Naive thymus-derived CD4-positive, alpha-beta T cell (primary cell): ENCODE data around the gene KCNJ2. TPM values are rescaled to one million over a fixed set of nuclear protein-coding genes. Genes with fewer than 3 reads are reported as not detected.

Source experiments
- ATAC-seq: fragments of 150-1000 bp; cut with Tn5 transposase; 2 replicates; pipeline ENCODE4 v1.10.0; 2021; ENCODE audit warnings: mild to moderate bottlenecking, moderate library complexity
- CTCF ChIA-PET: fragments of 350-600 bp; sonication (Branson Sonifier 250); formaldehyde crosslinking; loops from one replicate; lab custom pipeline; 2021; ENCODE audit warnings: antibody characterized with exemption; lab: Charles Lee
- POLR2A ChIA-PET: fragments of 350-600 bp; sonication (Branson Sonifier 250); formaldehyde crosslinking; loops from one replicate; lab custom pipeline; 2021; ENCODE audit warnings: antibody characterized with exemption, inconsistent platforms; lab: Charles Lee
- DNase-seq, 9 donors: peaks; one replicate each; pipeline versions ENCODE4 v3.0.0 to v3.0.0-alpha.2; 2020 to 2022; ENCODE audit warnings: mixed read lengths in 1 of 9
- H3K27ac ChIP-seq: one replicate; pipeline ENCODE4 v1.7.0; 2013; ENCODE audit warnings: mild to moderate bottlenecking, low read depth, low read length, moderate library complexity
- H3K27me3 ChIP-seq, 2 donors: one replicate each; pipeline ENCODE4 v1.7.0; 2013; ENCODE audit warnings: low read length in 2 of 2, mild to moderate bottlenecking in 2 of 2, moderate library complexity in 2 of 2; ENCODE audit not compliant: control insufficient read depth in 2 of 2, insufficient read depth in 2 of 2
- H3K36me3 ChIP-seq, 3 experiments: 1 replicate in 2 of 3; 2 replicates in 1 of 3; pipeline ENCODE4 v1.7.0; 2013; ENCODE audit warnings: low read length in 3 of 3, mild to moderate bottlenecking in 3 of 3, moderate library complexity in 1 of 3; ENCODE audit not compliant: insufficient read depth in 3 of 3, control insufficient read depth in 2 of 3
- H3K4me1 ChIP-seq, 2 donors: one replicate each; pipeline ENCODE4 v1.7.0; 2013; ENCODE audit warnings: low read length in 2 of 2, mild to moderate bottlenecking in 2 of 2, moderate library complexity in 1 of 2; ENCODE audit not compliant: control insufficient read depth in 2 of 2, insufficient read depth in 2 of 2
- H3K4me3 ChIP-seq: 2 replicates; pipeline ENCODE4 v1.7.0; 2013; ENCODE audit warnings: mild to moderate bottlenecking, low read length
- H3K9me3 ChIP-seq, 3 experiments: 1 replicate in 2 of 3; 2 replicates in 1 of 3; pipeline ENCODE4 v1.7.0; 2013; ENCODE audit warnings: low read length in 3 of 3; ENCODE audit not compliant: control insufficient read depth in 2 of 3
- H3K27ac Mint-ChIP-seq, 9 donors: one replicate each; pipeline ENCODE4 v1.8.0; 2020 to 2022; ENCODE audit warnings: mixed read lengths in 9 of 9, mild to moderate bottlenecking in 8 of 9, moderate library complexity in 5 of 9, inconsistent platforms in 2 of 9
- H3K27me3 Mint-ChIP-seq, 5 donors: one replicate each; pipeline ENCODE4 v1.8.0; 2021 to 2022; ENCODE audit warnings: mixed read lengths in 5 of 5, mild to moderate bottlenecking in 1 of 5
- H3K36me3 Mint-ChIP-seq, 5 donors: one replicate each; pipeline ENCODE4 v1.8.0; 2020 to 2022; ENCODE audit warnings: mixed read lengths in 5 of 5, mild to moderate bottlenecking in 3 of 5, inconsistent platforms in 1 of 5
- H3K4me1 Mint-ChIP-seq, 7 donors: one replicate each; pipeline ENCODE4 v1.8.0; 2020 to 2022; ENCODE audit warnings: mixed read lengths in 7 of 7, mild to moderate bottlenecking in 3 of 7, inconsistent platforms in 1 of 7
- H3K4me3 Mint-ChIP-seq, 10 donors: one replicate each; pipeline ENCODE4 v1.8.0; 2020 to 2022; ENCODE audit warnings: mild to moderate bottlenecking in 10 of 10, mixed read lengths in 10 of 10, moderate library complexity in 6 of 10, inconsistent platforms in 2 of 10
- H3K9me3 Mint-ChIP-seq, 11 donors: one replicate each; pipeline ENCODE4 v1.8.0; 2020 to 2022; ENCODE audit warnings: mixed read lengths in 11 of 11, mild to moderate bottlenecking in 4 of 11, inconsistent platforms in 1 of 11, moderate library complexity in 1 of 11
- intact Hi-C, 2 donors: fragments of 100-400 bp; cut with micrococcal nuclease; formaldehyde crosslinking; loops; one replicate each; pipeline ENCODE4 v1.15.1; 2023
- polyA plus RNA-seq, 2 donors: library from polyadenylated mRNA; unstranded; fragments of 300-500 nt; fragmentation: Illumina TruSeq; gene quantifications; one replicate each; pipeline ENCODE4 v1.2.3, GENCODE V29; 2021
- total RNA-seq, 6 experiments: library from RNA in 5 of 6; stranded (reverse) in 5 of 6; gene quantifications; 1 replicate in 5 of 6; 2 replicates in 1 of 6; pipeline ENCODE4 v1.2.3 and lab custom pipeline; 2021 to 2026

KCNJ2 gene
- total and polyA plus RNA-seq, 7 experiments from 2014 or later = 0.05 to 1.5 (median 0.21) TPM; not detected in 3

DNA sequence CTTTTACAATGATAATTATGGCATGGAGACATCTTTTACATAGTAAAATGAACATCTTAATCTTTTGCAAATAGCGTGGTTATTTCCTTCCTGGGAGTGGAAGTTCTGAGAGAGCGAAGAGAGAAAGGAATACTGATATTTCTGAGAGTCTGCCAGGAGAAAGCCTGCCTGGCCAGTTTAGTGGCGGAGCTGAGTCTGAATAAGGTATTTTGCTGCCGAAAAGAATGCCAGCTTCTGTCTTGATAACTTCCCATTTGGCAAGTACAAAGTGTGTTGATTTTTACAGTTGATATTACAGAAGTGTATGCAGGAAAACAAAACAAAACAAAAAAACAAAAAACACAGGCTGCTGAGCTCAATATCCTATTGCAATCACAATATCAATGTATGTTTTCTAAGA, 55.9 kb downstream of the KCNJ2 start:
- no peak overlapping the region for H3K4me3 ChIP-seq
- POLR2A ChIA-PET = no interaction called here
- H3K4me1 Mint-ChIP-seq = no peaks in the 10 kb centered on the region
- intact Hi-C loops = no loop called here
- no peaks in the 10 kb centered on the region for H3K9me3 ChIP-seq
- H3K36me3 Mint-ChIP-seq = no peaks in the 10 kb centered on the region
- no peaks in the 10 kb centered on the region for H3K36me3 ChIP-seq
- CTCF ChIA-PET = no interaction called here
- ATAC-seq (no peak), DNase-seq (no peak)
- no peaks in the 10 kb centered on the region for H3K4me1 ChIP-seq
- H3K4me3 Mint-ChIP-seq = no peak overlapping the region
- H3K27ac ChIP-seq = no peak overlapping the region
- H3K27me3 ChIP-seq = no peaks in the 10 kb centered on the region
- peaks cover 0 to 4% (median 3%) of the 10 kb centered on the region in 5 donors for H3K27me3 Mint-ChIP-seq
- H3K27ac Mint-ChIP-seq = no peak overlapping the region
- peaks cover 0 to 3% (median 0%) of the 10 kb centered on the region in 11 donors for H3K9me3 Mint-ChIP-seq

Other genes starting within 250 kb of the KCNJ2 start
- not detected for gene KCNJ16, start 94.3 kb upstream of the KCNJ2 start, total RNA-seq
- not detected for gene KCNJ16, start 94.3 kb upstream of the KCNJ2 start, polyA plus RNA-seq